ENCODE results near the gene CDT1.

The CDT1 gene

DNA sequence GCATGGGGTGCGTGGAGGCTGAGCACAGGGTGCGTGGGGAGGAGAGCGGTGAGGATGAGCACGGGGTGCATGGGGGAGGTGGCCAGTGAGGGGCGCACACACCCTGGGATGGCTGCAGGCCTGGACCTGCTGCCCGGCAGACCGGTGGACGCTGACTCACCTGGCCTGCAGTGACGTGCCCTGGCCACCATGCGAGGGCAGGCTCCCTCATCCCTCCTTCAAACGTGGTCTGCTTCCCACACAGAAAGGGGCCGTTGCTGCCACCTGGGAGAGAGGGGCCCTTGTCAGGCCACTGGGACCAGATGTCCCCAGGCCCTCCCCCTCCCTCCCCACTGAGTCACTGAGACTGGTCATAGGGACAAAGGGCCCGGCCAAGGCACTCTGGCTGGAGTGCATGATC, 28.2 kb downstream of the CDT1 start:
- no peak overlapping the region for H3K4me3 ChIP-seq (ENCODE audit: low read length)
- H3K9me3 ChIP-seq (ENCODE audit: control insufficient read depth, insufficient read depth, low read length): no peaks in the 10 kb centered on the region
- H3K27me3 ChIP-seq (ENCODE audit: control insufficient read depth, insufficient read depth, low read length): no peaks in the 10 kb centered on the region
- no peak overlapping the region for H3K27ac ChIP-seq (ENCODE audit: low read length)
- DNase-seq (ENCODE audit: low read depth, low spot score): no peak
- no CpG with 5 or more reads among the region's 13 CpGs for WGBS (ENCODE audit: insufficient coverage, insufficient read length)
- peaks cover 5% of the 10 kb centered on the region; the same call in 1 of the 2 replicates for H3K36me3 ChIP-seq (ENCODE audit: control insufficient read depth, insufficient read depth, low read length)
- no peaks in the 10 kb centered on the region for H3K4me1 ChIP-seq (ENCODE audit: control insufficient read depth, insufficient read depth, low read length)

GRCh38 chr16:88833086-88833485, 29.5 kb downstream of the CDT1 start:
- WGBS (ENCODE audit: insufficient coverage, insufficient read length): no CpG with 5 or more reads among the region's 13 CpGs
- Histone ChIP-seq H3K4me3 (ENCODE audit: low read length) (no peak overlapping the region), H3K4me1 (ENCODE audit: control insufficient read depth, insufficient read depth, low read length) (no peaks in the 10 kb centered on the region), H3K9me3 (ENCODE audit: control insufficient read depth, insufficient read depth, low read length) (no peaks in the 10 kb centered on the region), H3K27me3 (ENCODE audit: control insufficient read depth, insufficient read depth, low read length) (no peaks in the 10 kb centered on the region), H3K27ac (ENCODE audit: low read length) (no peak overlapping the region), H3K36me3 (ENCODE audit: control insufficient read depth, insufficient read depth, low read length) (peaks cover 5% of the 10 kb centered on the region; the same call in 1 of the 2 replicates)
- DNase-seq (ENCODE audit: low read depth, low spot score): no peak

DNA sequence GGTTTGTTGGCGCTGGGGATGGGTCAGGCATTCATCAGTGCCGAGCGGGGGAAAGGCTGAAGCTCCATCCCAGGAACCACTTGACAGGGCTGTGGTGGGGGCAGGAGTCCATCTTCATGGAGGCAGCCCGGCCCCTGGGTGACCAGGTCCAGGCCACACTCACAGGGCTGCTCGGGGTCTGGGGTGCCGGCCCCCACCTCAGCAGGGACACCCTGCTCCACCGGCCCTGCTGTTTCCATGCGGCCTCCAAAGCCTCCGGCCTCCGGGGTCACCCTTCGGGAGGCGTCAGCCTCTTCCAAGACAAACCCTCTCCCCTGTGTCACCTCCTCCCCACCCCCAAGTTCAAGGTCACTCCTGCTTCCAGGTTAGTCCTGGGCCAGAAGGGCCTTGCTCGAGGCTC, 31.1 kb downstream of the CDT1 start:
- H3K27ac ChIP-seq (ENCODE audit: low read length): no peak overlapping the region
- DNase-seq (ENCODE audit: low read depth, low spot score): no peak
- H3K4me3 ChIP-seq (ENCODE audit: low read length): no peak overlapping the region
- peaks cover 5% of the 10 kb centered on the region; the same call in 1 of the 2 replicates for H3K36me3 ChIP-seq (ENCODE audit: control insufficient read depth, insufficient read depth, low read length)
- no peaks in the 10 kb centered on the region for H3K4me1 ChIP-seq (ENCODE audit: control insufficient read depth, insufficient read depth, low read length)
- no peaks in the 10 kb centered on the region for H3K27me3 ChIP-seq (ENCODE audit: control insufficient read depth, insufficient read depth, low read length)
- H3K9me3 ChIP-seq (ENCODE audit: control insufficient read depth, insufficient read depth, low read length): no peaks in the 10 kb centered on the region
- WGBS (ENCODE audit: insufficient coverage, insufficient read length): no CpG with 5 or more reads among the region's 13 CpGs

GRCh38 chr16:88835383-88835782, 31.8 kb downstream of the CDT1 start:
- H3K4me3 ChIP-seq (ENCODE audit: low read length): no peak overlapping the region
- peaks cover 9% of the 10 kb centered on the region; the same call in 1 of the 2 replicates for H3K36me3 ChIP-seq (ENCODE audit: control insufficient read depth, insufficient read depth, low read length)
- H3K27ac ChIP-seq (ENCODE audit: low read length): no peak overlapping the region
- H3K9me3 ChIP-seq (ENCODE audit: control insufficient read depth, insufficient read depth, low read length): no peaks in the 10 kb centered on the region
- no peaks in the 10 kb centered on the region for H3K4me1 ChIP-seq (ENCODE audit: control insufficient read depth, insufficient read depth, low read length)
- WGBS (ENCODE audit: insufficient coverage, insufficient read length): no CpG with 5 or more reads among the region's 11 CpGs
- DNase-seq (ENCODE audit: low read depth, low spot score): no peak
- no peaks in the 10 kb centered on the region for H3K27me3 ChIP-seq (ENCODE audit: control insufficient read depth, insufficient read depth, low read length)

DNA sequence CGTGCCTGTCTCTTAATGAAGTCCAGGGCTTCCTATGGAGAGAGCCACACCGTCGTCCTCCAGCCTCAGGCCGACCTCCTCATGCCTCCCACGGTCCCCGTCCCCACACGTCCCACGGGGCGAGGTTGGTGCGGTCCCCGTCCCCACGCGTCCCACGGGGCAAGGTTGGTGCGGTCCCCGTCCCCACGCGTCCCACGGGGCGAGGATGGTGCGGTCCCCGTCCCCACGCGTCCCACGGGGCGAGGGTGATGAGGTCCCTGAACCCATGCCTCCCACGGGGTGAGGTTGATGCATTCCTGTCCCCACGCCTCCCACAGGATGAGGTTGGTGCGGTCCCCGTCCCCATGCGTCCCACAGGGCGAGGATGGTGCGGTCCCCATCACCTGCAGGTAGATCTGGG, 32.2 kb downstream of the CDT1 start:
- Histone ChIP-seq H3K27ac (ENCODE audit: low read length) (no peak overlapping the region), H3K9me3 (ENCODE audit: control insufficient read depth, insufficient read depth, low read length) (no peaks in the 10 kb centered on the region), H3K36me3 (ENCODE audit: control insufficient read depth, insufficient read depth, low read length) (peaks cover 14% of the 10 kb centered on the region; the same call in 1 of the 2 replicates), H3K4me3 (ENCODE audit: low read length) (no peak overlapping the region), H3K4me1 (ENCODE audit: control insufficient read depth, insufficient read depth, low read length) (no peaks in the 10 kb centered on the region), H3K27me3 (ENCODE audit: control insufficient read depth, insufficient read depth, low read length) (no peaks in the 10 kb centered on the region)
- no peak for DNase-seq (ENCODE audit: low read depth, low spot score)
- no CpG with 5 or more reads among the region's 33 CpGs for WGBS (ENCODE audit: insufficient coverage, insufficient read length)

DNA sequence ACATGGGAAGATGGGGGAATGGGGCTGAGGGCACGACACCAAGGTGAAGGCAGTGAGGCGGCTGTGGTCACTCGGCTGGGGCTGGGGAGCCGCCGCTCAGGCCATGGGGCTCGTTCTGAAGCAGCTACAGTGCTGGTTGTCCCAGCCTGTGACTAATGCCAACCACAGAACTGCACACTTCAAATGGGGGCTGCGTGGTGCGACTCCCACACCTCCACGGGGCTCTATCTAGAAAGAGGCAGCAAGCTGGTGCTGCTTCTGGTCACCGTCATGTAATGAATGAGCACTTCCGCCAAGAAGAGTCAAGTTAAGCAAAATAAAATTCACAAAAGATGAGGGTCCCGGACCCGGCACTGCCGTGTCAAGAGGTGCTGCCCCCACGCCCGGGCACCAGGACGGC, 33.2 kb downstream of the CDT1 start:
- H3K9me3 ChIP-seq (ENCODE audit: control insufficient read depth, insufficient read depth, low read length): no peaks in the 10 kb centered on the region
- no peak for DNase-seq (ENCODE audit: low read depth, low spot score)
- peaks cover 14% of the 10 kb centered on the region; the same call in 1 of the 2 replicates for H3K36me3 ChIP-seq (ENCODE audit: control insufficient read depth, insufficient read depth, low read length)
- H3K4me1 ChIP-seq (ENCODE audit: control insufficient read depth, insufficient read depth, low read length): no peaks in the 10 kb centered on the region
- no peak overlapping the region for H3K27ac ChIP-seq (ENCODE audit: low read length)
- no peaks in the 10 kb centered on the region for H3K27me3 ChIP-seq (ENCODE audit: control insufficient read depth, insufficient read depth, low read length)
- WGBS (ENCODE audit: insufficient coverage, insufficient read length): no CpG with 5 or more reads among the region's 17 CpGs
- H3K4me3 ChIP-seq (ENCODE audit: low read length): no peak overlapping the region

DNA sequence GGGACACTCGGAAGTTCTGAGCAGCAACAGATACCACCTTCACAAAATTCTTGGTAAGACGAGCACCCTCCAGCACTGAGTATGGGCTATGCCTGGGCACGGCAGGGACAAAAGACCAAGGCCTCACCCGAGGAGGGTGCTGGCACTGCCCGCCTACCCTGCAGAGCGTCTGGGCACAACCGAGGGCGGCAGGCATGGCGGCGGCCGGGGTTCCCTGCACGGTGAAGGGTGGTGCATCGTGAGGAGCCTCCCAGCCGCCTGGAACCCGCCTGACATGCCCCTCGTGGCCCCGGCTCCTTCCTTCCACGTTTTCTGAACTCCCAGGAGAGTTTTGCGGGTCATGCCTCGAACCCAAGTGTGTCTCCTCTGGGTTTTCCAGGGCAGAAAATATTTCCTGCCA, 34.2 kb downstream of the CDT1 start:
- Histone ChIP-seq H3K9me3 (ENCODE audit: control insufficient read depth, insufficient read depth, low read length) (no peaks in the 10 kb centered on the region), H3K36me3 (ENCODE audit: control insufficient read depth, insufficient read depth, low read length) (peaks cover 14% of the 10 kb centered on the region; the same call in 1 of the 2 replicates), H3K27ac (ENCODE audit: low read length) (no peak overlapping the region), H3K4me1 (ENCODE audit: control insufficient read depth, insufficient read depth, low read length) (no peaks in the 10 kb centered on the region), H3K27me3 (ENCODE audit: control insufficient read depth, insufficient read depth, low read length) (no peaks in the 10 kb centered on the region), H3K4me3 (ENCODE audit: low read length) (no peak overlapping the region)
- DNase-seq (ENCODE audit: low read depth, low spot score): no peak
- WGBS (ENCODE audit: insufficient coverage, insufficient read length): no CpG with 5 or more reads among the region's 20 CpGs

GRCh38 chr16:88838566-88838965, 35.0 kb downstream of the CDT1 start:
- Histone ChIP-seq H3K36me3 (ENCODE audit: control insufficient read depth, insufficient read depth, low read length) (peaks cover 14% of the 10 kb centered on the region; the same call in 1 of the 2 replicates), H3K9me3 (ENCODE audit: control insufficient read depth, insufficient read depth, low read length) (no peaks in the 10 kb centered on the region), H3K4me1 (ENCODE audit: control insufficient read depth, insufficient read depth, low read length) (no peaks in the 10 kb centered on the region), H3K27ac (ENCODE audit: low read length) (no peak overlapping the region), H3K4me3 (ENCODE audit: low read length) (no peak overlapping the region), H3K27me3 (ENCODE audit: control insufficient read depth, insufficient read depth, low read length) (no peaks in the 10 kb centered on the region)
- no peak for DNase-seq (ENCODE audit: low read depth, low spot score)
- no CpG with 5 or more reads among the region's 19 CpGs for WGBS (ENCODE audit: insufficient coverage, insufficient read length)

- H3K4me3 ChIP-seq (ENCODE audit: low read length): no peak overlapping the region
- no peaks in the 10 kb centered on the region for H3K27me3 ChIP-seq (ENCODE audit: control insufficient read depth, insufficient read depth, low read length)
- H3K36me3 ChIP-seq (ENCODE audit: control insufficient read depth, insufficient read depth, low read length): peaks cover 14% of the 10 kb centered on the region; the same call in 1 of the 2 replicates
- no peak for DNase-seq (ENCODE audit: low read depth, low spot score)
- no peak overlapping the region for H3K27ac ChIP-seq (ENCODE audit: low read length)
- WGBS (ENCODE audit: insufficient coverage, insufficient read length): no CpG with 5 or more reads among the region's 39 CpGs
- no peaks in the 10 kb centered on the region for H3K9me3 ChIP-seq (ENCODE audit: control insufficient read depth, insufficient read depth, low read length)
- no peaks in the 10 kb centered on the region for H3K4me1 ChIP-seq (ENCODE audit: control insufficient read depth, insufficient read depth, low read length)
Measured at GRCh38 chr16:88839026-88839529, 35.5 kb downstream of the CDT1 start.

- Histone ChIP-seq H3K27me3 (ENCODE audit: control insufficient read depth, insufficient read depth, low read length) (no peaks in the 10 kb centered on the region), H3K4me3 (ENCODE audit: low read length) (no peak overlapping the region; the same call in 1 of the 2 replicates), H3K9me3 (ENCODE audit: control insufficient read depth, insufficient read depth, low read length) (no peaks in the 10 kb centered on the region), H3K4me1 (ENCODE audit: control insufficient read depth, insufficient read depth, low read length) (no peaks in the 10 kb centered on the region), H3K36me3 (ENCODE audit: control insufficient read depth, insufficient read depth, low read length) (peaks cover 14% of the 10 kb centered on the region; the same call in 1 of the 2 replicates), H3K27ac (ENCODE audit: low read length) (no peak overlapping the region)
- DNase-seq (ENCODE audit: low read depth, low spot score): no peak
- no CpG with 5 or more reads among the region's 24 CpGs for WGBS (ENCODE audit: insufficient coverage, insufficient read length)
Measured at GRCh38 chr16:88839745-88840599, 36.4 kb downstream of the CDT1 start.
